ENCODE results near the gene TAMALIN.
"Not testable (repeated sequence)": the region's sequence is repeated elsewhere in the genome, so short reads cannot be mapped to it uniquely, and the experiment has no call there.

The TAMALIN gene
- 5.2 to 17.0 (median 9.6) reads per million in 4 experiments for total RNA-seq

DNA sequence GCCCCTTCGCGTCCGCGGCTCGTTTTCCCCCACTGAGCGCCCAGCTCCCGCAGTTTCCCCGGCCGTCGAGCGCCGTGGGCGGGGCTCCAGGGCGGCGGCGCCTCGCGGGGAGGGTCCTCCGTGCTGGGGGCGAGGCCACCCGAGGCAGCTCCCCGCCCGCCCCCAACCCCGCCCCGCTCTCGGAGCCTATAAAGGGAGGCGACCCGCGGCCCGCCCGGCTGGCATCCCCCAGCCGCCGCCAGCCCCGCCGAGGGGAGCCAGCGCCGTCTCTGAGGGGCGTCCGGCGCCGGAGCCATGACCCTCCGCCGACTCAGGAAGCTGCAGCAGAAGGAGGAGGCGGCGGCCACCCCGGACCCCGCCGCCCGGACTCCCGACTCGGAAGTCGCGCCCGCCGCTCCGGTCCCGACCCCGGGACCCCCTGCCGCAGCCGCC lies at the start of gene TAMALIN:
TAMALIN (plus strand) TSS at position 221 of the 432 bp plus-strand sequence; CDS start at position 295, 74 bp downstream.
- DNase-seq, result peak; percentile 86

DNA sequence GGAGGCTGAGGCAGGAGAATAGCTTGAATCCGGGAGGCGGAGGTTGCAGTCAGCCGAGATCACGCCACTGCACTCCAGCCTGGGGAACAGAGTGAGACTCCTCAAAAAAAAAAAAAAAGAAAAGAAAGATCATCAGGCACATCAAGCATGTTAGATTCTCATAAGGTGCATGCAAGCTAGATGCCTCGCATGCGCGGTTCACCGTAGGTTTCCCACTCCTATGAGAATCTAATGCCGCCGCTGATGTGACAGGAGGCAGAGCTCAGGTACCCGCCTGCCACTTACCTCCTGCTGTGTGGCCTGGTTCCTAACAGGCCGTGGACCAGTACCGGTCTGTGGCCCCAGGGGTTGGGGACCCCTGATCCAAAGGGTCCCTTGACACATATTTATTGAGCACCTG lies 48.2 kb upstream of the TAMALIN start:
- DNase-seq, result no peak

DNA sequence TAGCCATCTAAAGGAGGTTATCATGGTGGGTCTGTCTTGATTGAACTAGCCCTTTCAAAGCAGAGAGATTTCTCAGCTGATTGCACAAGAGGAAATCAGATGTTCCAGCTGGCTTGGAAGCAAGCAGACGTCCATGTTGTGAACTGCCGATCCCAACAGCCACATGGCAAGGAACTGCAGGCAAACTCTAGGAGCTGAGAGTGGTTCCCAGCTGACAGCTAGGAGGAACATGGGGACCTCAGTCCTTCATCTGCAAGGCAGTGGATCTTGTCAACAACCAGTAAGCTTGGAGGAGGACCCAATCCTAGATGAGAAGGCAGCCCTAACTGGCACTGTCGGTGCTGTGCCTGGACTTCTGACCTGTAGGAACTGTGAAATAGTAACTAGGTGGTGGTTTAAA lies 47.5 kb upstream of the TAMALIN start:
- no peak for DNase-seq

DNA sequence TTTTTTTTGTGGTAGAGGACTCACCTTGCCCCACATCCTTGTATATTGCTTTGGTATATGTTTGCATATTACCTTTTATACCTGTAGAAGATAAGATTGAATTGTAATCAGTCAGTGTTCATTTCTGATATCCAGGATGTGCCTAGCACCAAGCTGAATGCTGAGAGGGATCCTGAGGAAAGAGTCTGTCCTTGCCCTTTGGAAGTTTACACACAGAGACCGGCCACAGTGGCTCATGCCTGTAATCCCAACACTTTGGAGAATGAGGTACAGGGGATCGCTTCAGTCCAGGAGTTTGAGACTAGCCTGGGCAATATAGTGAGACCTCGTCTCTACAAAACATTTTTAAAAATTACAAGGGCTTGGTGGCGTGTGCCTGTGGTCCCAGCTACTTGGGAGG lies 46.8 kb upstream of the TAMALIN start:
- DNase-seq, result no peak

DNA sequence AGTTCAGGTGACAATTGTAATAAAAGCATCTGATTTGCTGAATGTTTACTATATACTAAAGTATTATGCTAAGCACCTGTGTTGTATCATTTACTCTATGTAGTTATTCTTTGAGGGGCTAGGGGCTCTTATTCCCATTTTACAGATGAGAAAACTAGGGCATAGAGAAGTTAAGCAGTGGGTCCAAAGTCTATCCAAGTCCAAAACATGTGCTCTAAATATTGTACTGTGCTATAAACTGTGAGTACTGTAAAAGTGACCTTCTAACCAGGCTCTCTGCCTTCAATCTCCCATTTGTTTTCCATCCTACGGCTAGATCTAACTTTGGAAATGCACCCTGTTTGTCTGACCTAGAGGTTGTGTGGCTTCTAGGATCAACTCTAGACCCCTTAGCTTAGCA lies 46.3 kb upstream of the TAMALIN start:
- DNase-seq, result no peak

DNA sequence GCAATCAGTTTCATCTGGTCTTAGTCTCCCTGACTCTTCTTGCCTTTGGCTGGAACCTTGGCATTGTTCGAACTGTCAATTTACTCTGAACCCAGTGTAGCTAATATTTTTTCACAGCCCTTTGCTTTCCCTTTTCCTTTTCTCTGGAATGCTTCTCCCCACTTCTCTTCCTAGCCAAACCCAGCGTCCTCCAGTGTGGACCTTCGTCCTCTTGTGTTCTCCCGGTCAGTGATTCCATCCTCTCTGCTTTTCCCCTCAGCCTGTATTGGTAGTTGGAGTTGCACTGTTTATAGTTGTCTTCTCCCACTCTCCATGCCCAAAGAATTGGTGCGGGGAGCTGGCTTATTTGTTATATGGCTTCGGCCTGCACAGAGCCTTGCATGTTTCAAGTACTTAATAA lies 45.9 kb upstream of the TAMALIN start:
- DNase-seq, result no peak

DNA sequence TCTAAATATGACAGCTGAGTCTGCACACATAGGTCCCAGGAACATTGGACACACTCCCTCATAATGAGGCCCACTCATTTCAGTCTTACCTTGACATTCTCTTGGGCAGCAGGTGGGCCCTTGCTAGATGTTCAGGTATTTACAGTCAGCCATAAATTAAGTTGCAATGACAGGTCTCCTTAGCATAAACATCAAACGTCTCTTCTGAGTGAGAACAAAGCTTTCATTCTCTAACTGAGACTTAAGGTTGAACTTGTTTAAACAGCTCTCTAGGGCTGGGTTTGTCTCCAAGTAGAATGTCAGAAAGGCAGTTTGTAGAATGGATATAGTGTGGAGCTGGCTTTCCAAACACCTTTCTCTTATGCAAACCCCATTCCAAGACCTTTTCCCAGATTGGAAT lies 44.9 kb upstream of the TAMALIN start:
- DNase-seq, result no peak

DNA sequence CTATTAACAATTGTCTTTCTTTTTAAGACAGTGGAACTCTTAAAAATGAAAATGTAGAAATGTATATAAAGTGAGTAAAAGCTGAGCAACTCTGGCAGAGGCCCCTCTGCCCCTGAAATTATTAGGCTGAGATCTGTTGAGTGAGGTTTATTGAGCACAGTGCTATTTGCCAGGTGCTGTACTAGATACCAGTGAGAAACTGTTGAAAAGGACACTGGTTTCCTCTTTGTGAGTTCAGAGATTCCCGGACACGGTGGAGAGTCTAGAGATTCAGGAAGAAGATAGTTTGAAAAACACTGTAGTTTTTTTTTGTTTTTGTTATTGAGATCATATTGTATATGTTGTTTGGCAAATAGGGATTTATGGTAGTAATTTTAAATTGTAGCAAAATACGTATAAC lies 44.0 kb upstream of the TAMALIN start:
- DNase-seq, result no peak

DNA sequence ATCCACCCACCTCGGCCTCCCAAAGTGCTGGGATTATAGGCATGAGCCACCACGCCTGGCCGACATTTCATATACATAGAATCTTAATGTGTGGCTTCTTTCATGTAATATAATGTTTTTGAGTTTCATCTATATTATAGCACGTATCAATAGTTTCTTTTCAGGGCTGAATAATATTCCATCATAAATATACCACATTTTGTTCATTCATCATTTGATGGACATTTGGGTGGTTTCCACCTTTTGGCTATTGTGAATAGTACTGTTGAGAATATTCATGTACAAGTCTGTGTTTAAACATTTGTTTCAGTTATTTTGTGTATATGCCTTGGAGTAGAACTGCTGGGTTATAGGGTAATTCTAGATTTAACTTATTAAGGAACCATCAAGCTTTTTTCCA lies 43.3 kb upstream of the TAMALIN start:
- no peak for DNase-seq

DNA sequence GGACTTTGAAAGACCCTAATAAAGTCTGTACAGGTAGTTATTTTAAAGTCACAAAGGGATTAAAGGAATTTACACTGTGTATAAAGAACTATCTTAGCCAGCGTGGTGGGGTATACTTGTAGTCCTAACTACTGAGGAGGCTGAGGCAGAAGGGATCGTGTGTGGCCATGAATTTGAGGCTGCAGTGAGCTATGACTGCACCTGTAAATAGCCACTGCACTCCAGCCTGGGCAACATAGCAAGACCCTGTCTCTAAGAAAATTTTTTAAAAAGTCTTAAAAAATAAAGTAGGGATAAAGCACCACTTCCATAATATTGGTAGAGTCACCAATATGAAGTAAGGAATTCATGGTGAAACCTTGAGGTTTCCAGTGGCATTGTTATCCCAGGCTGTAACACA lies 37.1 kb upstream of the TAMALIN start:
- DNase-seq, result no peak

DNA sequence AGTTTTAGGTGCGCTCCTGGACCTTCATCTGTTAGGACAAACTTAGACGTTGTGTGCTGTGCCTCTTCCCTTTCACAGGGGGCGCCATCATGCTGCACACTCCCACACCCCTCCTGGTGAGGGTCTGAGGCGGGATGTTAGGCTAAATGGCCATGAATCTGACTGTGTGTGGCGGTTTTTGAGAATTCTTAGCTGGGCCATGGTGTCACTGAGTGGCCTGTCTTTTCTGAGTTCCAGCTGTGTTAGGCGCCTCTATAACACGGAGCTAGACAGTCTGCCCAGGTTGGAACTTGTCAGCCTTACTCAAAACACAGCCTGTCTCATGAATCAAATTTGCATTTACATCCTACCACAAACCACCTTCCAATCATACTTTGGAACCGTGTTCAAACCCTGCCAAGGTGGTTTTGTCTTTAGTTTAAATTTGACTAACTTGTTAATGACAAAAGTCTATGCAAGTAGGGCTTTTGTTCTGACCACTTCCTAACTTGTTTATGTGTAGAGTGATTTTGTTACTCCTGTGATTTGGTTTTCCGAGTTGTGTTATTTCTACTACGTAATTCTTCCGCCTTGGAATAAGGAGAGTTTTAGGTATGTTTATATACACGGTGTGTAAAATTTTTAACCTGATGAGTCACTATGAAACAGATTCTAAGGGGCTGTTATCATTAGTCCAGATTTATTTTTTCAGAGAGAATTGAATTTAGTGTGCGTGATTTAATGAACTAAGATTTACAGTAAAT lies 35.7 kb upstream of the TAMALIN start:
- DNase-seq, result no peak

DNA sequence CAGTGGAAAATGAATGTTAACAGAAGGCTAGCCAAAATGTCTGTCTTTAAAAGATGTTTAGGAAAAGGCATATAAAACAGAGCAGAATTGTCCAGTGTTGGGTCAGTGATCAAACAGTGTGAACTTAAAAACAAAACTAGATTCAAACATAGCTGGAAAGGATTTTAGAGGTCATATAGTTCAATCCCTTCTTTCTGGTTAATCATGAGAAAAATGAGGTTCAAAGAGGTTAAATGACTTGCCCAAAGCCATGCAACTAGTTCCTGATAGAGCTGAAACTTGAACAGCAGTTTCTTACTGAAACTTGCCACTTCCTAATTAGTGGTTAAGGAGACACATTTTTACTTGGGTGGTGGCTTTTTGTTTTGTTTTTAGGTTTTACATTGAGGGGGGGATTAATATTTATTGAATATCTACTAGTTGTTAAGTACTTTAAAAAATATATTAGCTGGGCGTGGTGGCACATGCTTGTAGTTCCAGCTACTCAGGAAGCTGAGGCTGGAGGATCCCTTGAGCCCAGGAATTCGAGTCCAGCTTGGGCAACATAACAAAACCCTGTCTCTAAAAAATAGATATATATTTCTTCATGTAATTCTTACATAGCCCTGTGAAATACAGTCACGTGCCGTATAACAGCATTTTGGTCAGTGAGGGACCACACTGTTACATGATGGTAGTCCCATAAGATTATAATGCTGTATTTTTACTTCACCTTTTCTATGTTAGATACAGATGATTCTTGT lies 34.9 kb upstream of the TAMALIN start:
- DNase-seq, result no peak

DNA sequence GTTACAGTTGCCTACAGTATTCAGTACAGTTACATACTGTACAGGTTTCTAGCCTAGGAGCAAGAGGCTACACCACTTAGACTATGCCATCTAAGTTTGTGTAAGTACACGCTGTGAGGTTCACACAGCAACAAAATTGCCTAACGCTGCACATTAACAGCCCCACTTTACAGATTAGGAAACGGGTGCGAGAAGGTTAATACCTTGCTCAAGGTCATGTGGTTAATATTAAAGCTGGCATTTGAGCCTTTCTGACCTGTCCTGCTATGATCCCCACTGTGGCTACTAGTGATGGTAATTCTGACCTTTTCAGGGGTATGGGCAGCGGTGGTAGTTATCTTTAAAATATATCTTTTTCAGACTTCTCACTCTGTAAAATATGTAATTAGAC lies 34.3 kb upstream of the TAMALIN start:
- no peak for DNase-seq

DNA sequence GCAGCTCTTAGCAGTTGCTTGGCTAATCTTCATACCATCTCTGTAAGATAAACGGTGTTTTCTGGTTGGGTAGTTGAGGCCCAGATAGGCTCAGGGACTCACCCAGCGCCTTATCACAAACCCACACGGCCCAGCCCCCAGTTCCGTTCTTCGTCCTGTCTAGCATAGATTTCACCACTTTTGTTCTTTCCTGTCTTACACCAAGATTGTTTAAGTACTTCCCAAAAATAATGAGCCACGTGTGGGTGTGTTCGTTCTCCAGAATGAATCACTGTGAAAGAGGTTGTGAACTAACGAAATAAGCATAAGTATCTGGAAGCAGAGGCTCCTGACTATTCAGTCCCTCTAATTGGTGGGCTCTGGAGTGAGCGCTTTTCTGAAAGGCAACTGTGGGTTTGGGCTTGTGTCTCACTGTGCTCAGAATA lies 33.9 kb upstream of the TAMALIN start:
- DNase-seq, result no peak

DNA sequence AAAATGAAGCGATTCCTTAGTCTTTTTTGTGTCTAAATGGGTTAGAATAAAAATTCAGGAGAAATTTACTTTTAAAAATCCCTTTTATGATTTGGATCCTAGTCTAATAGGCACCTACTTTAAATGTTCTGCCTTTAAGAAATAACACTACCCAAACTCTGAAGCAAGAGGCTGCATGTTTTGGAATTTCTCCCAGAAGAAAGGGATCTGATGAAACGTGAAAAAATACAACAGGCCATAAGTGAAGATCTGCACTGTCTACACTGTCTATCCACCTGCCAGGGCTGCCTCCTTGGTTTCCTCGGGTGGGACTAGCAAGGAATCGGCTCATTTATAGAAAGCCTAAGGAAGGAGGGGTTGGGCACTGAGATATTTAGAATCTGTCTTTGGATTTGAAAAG lies 33.2 kb upstream of the TAMALIN start:
- DNase-seq, result no peak

DNA sequence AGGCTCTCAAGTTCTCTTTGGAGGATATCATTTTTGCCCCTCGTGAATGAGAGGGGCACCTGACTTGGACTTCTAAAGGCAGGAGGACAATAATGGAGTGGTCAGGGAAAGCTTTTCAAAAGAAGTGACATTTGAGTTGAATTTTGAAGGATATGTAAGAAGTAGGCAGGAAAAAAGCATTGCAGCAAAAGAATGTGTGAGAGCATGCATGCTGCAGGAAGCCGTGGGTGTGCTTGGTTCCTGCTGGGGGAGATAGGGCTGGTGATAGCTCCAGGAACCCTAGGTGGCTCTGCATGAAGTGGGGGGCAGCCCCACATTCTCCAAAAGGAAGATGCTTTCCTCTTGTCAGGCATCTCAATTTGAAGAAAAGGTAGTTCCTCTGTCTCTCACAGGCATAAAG lies 32.1 kb upstream of the TAMALIN start:
- DNase-seq, result no peak

DNA sequence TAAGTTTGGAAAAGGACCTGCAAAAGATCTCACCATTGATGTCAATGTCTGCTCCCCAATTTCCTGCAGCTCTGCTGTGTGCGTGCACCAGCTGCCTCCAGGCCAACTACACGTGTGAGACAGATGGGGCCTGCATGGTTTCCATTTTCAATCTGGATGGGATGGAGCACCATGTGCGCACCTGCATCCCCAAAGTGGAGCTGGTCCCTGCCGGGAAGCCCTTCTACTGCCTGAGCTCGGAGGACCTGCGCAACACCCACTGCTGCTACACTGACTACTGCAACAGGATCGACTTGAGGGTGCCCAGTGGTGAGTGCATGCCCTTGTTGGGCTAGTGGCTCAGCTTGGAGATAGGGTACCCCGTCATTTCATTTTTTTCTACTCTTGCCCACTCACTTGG lies 31.6 kb upstream of the TAMALIN start:
- DNase-seq, result no peak

DNA sequence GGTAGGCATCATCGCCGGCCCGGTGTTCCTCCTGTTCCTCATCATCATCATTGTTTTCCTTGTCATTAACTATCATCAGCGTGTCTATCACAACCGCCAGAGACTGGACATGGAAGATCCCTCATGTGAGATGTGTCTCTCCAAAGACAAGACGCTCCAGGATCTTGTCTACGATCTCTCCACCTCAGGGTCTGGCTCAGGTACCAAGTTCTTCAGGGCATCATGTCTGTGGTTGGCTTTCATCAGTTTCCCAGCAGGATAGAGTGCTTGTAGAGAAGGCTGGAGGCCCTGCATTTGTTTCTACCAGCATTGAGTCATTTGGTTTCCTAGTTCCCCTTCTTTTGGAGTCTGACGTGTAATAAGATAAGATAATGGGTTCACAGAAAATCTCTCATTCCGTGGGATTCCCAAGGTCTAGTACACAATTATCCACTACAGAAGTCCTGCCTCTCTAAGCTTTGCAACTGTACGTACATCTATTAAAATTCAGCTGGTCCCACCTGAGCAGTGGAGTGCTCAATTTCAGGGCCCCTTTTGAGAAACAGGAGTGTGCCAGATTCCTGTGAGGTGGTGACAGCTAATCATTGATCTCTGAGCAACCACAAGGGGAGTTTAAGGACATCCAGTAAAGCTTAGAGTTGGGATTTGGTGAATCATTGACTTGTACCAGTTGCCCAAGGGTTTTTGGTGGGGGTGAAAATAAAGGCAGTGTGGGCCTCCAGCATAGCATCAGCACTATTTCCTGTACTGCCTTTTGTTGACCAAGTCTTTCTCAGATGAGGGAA lies 30.2 kb upstream of the TAMALIN start:
- no peak for DNase-seq

DNA sequence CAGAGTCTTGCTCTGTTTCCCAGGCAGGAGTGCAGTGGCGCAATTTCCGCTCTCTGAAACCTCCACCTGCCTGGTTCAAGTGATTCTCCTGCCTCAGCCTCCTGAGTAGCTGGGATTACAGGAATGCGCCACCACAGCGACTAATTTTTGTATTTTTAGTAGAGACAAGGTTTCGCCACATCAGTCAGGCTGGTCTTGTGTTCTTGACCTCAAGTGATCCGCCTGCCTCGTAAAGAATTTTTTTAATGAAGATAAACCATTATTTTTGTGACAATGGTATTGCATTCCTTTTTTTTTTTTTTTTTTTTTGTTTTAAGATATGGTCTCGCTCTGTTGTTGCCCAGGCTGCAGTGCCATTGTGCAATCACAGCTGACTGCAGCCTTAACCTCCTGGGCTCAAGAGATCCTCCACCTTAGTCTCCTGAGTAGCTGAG lies 29.4 kb upstream of the TAMALIN start:
- no peak for DNase-seq

DNA sequence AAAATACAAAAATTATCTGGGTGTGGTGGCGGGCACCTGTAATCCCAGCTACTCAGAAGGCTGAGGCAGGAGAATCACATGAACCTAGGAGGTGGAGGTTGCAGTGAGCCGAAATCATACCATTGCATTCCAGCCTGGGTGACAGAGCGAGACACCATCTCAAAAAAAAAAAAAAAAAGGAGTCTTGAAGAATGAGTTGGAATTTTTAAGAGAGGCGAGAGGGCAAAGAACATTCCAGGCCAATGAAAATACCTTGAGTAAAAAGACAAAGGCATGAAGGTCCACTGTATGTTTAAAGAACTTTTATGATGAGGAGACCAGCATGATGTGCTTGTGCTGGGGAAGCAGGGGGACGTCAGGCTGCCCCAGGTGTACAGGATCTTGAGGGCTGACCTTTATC lies 27.4 kb upstream of the TAMALIN start:
- not testable (repeated sequence) for DNase-seq

DNA sequence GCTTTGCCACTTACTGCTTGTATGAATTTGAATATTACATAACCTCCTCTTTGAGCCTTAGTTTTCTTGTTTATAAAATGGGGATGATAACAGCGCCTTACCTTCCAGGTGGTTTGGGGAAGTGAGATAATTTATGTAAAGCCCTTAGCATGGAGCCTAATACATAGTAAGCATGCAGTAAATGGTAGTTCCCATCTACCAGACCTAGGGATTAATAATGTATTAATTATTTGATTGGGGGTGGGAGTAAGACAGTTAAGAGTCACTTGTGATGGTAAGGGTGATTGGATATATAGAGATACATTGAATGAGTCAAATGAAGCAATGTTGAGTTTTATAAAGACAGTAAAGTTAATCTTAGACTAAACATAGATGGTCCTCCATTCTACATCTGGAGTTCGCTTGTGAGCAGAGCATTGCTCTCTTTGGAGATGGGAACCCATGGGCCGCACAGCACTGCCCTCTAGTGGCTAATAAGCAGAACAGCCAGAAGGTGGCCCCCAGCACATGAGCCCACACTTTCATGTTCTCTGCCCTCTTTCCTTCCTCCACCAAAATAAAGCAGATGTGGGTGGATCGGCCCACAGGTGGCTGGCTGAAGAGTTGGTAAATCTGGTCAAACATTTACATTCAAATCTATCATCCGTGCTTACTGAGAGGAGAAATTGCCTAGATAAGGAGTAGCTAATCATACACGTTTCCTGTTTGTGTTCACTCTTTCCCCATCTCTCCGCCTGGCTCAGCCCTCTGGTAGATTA lies 26.5 kb upstream of the TAMALIN start:
- peak; percentile 53 for DNase-seq

DNA sequence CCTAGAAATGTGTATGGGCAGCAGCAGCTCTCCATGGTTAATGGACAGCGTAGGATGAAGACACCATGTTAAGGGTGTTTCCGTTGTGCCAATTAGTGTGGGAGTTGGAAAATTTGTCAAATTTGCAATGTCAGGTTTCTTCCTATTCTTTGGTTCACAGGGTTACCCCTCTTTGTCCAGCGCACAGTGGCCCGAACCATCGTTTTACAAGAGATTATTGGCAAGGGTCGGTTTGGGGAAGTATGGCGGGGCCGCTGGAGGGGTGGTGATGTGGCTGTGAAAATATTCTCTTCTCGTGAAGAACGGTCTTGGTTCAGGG lies 26.0 kb upstream of the TAMALIN start:
- no peak for DNase-seq

DNA sequence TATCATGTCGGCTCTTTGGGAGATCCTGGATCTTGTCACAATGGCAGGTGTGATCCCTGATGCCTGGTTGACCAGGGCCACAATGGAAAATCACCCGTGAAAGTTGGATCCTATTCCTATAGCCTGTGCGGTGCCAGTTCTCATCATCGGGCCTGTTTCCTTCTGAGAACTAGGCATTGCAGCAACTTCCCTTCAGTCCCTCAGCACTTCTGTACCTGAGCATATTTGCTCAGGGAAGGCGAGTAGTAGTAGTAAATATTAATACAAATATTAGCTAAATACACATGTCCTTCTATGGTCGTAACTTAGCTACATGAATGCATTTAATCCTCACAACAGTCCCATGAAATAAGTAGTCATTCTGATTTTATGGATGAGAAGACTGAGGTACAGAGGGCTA lies 22.1 kb upstream of the TAMALIN start:
- DNase-seq, result no peak
